ENCODE results near the gene HSPG2. TPM values are rescaled to one million over a fixed set of nuclear protein-coding genes. Genes with fewer than 3 reads are reported as not detected.

The HSPG2 gene
- total and polyA plus RNA-seq, 9 of the 15 experiments (the other 6 are each of a cell fraction or from before 2014, with no cell fraction given) = 0.14 to 160 (median 15.7) TPM

- no peak for TF ChIP-seq ZNF197 (CRISPR knock-in tag; IDR thresholded peaks at IDR 0.05; ENCODE audit: low read depth)
- no peak for TF ChIP-seq FOXJ2 (tag; IDR thresholded peaks at IDR 0.05)
- TF ChIP-seq, protein P1, sequence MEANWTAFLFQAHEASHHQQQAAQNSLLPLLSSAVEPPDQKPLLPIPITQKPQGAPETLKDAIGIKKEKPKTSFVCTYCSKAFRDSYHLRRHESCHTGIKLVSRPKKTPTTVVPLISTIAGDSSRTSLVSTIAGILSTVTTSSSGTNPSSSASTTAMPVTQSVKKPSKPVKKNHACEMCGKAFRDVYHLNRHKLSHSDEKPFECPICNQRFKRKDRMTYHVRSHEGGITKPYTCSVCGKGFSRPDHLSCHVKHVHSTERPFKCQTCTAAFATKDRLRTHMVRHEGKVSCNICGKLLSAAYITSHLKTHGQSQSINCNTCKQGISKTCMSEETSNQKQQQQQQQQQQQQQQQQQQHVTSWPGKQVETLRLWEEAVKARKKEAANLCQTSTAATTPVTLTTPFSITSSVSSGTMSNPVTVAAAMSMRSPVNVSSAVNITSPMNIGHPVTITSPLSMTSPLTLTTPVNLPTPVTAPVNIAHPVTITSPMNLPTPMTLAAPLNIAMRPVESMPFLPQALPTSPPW (CRISPR knock-in tag; IDR thresholded peaks at IDR 0.05) = no peak
- TF ChIP-seq POLR2G (IDR thresholded peaks at IDR 0.05; ENCODE audit: low read depth, low read length) = no peak
- TF ChIP-seq, protein P2, sequence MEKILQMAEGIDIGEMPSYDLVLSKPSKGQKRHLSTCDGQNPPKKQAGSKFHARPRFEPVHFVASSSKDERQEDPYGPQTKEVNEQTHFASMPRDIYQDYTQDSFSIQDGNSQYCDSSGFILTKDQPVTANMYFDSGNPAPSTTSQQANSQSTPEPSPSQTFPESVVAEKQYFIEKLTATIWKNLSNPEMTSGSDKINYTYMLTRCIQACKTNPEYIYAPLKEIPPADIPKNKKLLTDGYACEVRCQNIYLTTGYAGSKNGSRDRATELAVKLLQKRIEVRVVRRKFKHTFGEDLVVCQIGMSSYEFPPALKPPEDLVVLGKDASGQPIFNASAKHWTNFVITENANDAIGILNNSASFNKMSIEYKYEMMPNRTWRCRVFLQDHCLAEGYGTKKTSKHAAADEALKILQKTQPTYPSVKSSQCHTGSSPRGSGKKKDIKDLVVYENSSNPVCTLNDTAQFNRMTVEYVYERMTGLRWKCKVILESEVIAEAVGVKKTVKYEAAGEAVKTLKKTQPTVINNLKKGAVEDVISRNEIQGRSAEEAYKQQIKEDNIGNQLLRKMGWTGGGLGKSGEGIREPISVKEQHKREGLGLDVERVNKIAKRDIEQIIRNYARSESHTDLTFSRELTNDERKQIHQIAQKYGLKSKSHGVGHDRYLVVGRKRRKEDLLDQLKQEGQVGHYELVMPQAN (IDR thresholded peaks at IDR 0.05; ENCODE audit: borderline replicate concordance) = no peak
- TF ChIP-seq SETDB1 (IDR thresholded peaks at IDR 0.05; ENCODE audit: low read length) = no peak
- no peak for TF ChIP-seq ZNF41 (CRISPR knock-in tag; conservative IDR thresholded peaks at IDR 0.05)
- no peak for TF ChIP-seq HNRNPH1 (optimal IDR thresholded peaks at IDR 0.05; ENCODE audit: low read depth, low read length)
- no peak for TF ChIP-seq ESRRA (IDR thresholded peaks at IDR 0.05; ENCODE audit: borderline replicate concordance, low read depth)
- TF ChIP-seq, protein P3, sequence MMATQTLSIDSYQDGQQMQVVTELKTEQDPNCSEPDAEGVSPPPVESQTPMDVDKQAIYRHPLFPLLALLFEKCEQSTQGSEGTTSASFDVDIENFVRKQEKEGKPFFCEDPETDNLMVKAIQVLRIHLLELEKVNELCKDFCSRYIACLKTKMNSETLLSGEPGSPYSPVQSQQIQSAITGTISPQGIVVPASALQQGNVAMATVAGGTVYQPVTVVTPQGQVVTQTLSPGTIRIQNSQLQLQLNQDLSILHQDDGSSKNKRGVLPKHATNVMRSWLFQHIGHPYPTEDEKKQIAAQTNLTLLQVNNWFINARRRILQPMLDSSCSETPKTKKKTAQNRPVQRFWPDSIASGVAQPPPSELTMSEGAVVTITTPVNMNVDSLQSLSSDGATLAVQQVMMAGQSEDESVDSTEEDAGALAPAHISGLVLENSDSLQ (IDR thresholded peaks at IDR 0.05) = no peak
- TF ChIP-seq THAP7 (CRISPR knock-in tag; IDR thresholded peaks at IDR 0.05) = no peak
- TF ChIP-seq NR4A1 (CRISPR knock-in tag; IDR thresholded peaks at IDR 0.05) = no peak
- TF ChIP-seq NR4A1 (tag; IDR thresholded peaks at IDR 0.05) = no peak
- TF ChIP-seq, protein P4, sequence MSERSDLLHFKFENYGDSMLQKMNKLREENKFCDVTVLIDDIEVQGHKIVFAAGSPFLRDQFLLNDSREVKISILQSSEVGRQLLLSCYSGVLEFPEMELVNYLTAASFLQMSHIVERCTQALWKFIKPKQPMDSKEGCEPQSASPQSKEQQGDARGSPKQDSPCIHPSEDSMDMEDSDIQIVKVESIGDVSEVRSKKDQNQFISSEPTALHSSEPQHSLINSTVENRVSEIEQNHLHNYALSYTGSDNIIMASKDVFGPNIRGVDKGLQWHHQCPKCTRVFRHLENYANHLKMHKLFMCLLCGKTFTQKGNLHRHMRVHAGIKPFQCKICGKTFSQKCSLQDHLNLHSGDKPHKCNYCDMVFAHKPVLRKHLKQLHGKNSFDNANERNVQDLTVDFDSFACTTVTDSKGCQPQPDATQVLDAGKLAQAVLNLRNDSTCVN (CRISPR knock-in tag; IDR thresholded peaks at IDR 0.05) = no peak
- TF ChIP-seq ARID2 (IDR thresholded peaks at IDR 0.05) = no peak
- no peak for TF ChIP-seq MED1 (CRISPR knock-in tag; IDR thresholded peaks at IDR 0.05; ENCODE audit: borderline replicate concordance)
- TF ChIP-seq, protein P5, sequence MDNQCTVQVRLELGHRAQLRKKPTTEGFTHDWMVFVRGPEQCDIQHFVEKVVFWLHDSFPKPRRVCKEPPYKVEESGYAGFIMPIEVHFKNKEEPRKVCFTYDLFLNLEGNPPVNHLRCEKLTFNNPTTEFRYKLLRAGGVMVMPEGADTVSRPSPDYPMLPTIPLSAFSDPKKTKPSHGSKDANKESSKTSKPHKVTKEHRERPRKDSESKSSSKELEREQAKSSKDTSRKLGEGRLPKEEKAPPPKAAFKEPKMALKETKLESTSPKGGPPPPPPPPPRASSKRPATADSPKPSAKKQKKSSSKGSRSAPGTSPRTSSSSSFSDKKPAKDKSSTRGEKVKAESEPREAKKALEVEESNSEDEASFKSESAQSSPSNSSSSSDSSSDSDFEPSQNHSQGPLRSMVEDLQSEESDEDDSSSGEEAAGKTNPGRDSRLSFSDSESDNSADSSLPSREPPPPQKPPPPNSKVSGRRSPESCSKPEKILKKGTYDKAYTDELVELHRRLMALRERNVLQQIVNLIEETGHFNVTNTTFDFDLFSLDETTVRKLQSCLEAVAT (IDR thresholded peaks at IDR 0.05) = no peak
Measured at GRCh38 chr1:21853131-21853427, 84.0 kb downstream of the HSPG2 start (continued).
